CD14-positive monocyte (primary cell): ENCODE results near the gene SELENOH. TPM values are rescaled to one million over a fixed set of nuclear protein-coding genes. Genes with fewer than 3 reads are reported as not detected.

Source experiments
- DNase-seq, 3 donors: peaks; one replicate each; pipeline ENCODE4 v3.0.0-alpha.2; 2011 to 2022
- H2AFZ ChIP-seq: 2 replicates; pipeline ENCODE4 v1.6.0; 2012; ENCODE audit warnings: mild to moderate bottlenecking, low read depth, low read length, inconsistent platforms; ENCODE audit not compliant: insufficient read depth, poor library complexity, severe bottlenecking
- H3K27ac ChIP-seq, 2 donors: 1 replicate in 1 of 2; 2 replicates in 1 of 2; pipeline ENCODE4 v1.5.1; 2012 to 2013; ENCODE audit warnings: low read length in 2 of 2, control low read depth in 1 of 2, inconsistent platforms in 1 of 2, low read depth in 1 of 2, mild to moderate bottlenecking in 1 of 2
- H3K27me3 ChIP-seq, 2 donors: one replicate each; pipeline versions ENCODE4 v1.6.0 to v1.6.1; 2011 to 2013; ENCODE audit warnings: low read length in 2 of 2; ENCODE audit not compliant: control insufficient read depth in 2 of 2, insufficient read depth in 2 of 2
- H3K36me3 ChIP-seq, 2 donors: replicated peaks in 1 of 2; 1 replicate in 1 of 2; 2 replicates in 1 of 2; pipeline versions ENCODE4 v1.5.1 to v1.6.1; 2012 to 2013; ENCODE audit warnings: low read length in 2 of 2, control low read depth in 1 of 2, inconsistent platforms in 1 of 2, mild to moderate bottlenecking in 1 of 2; ENCODE audit not compliant: insufficient read depth in 2 of 2, control insufficient read depth in 1 of 2
- H3K4me1 ChIP-seq, 2 donors: 1 replicate in 1 of 2; 2 replicates in 1 of 2; pipeline versions ENCODE4 v1.5.1 to v1.6.1; 2012 to 2013; ENCODE audit warnings: low read length in 2 of 2, control low read depth in 1 of 2, inconsistent platforms in 1 of 2, mild to moderate bottlenecking in 1 of 2, moderate library complexity in 1 of 2; ENCODE audit not compliant: insufficient read depth in 2 of 2, control insufficient read depth in 1 of 2
- H3K4me2 ChIP-seq: replicated peaks from 2 replicates; pipeline ENCODE3; 2012; ENCODE audit warnings: low read length, moderate library complexity, mild to moderate bottlenecking; ENCODE audit not compliant: poor library complexity, severe bottlenecking; ENCODE audit errors: extremely low read depth
- H3K4me3 ChIP-seq, 3 experiments: fragments of 200-600 bp in 1 of 3; sonication (generic) in 1 of 3; replicated peaks in 1 of 3; 1 replicate in 2 of 3; 2 replicates in 1 of 3; pipeline ENCODE4 v1.5.1; 2011 to 2013; ENCODE audit warnings: low read length in 3 of 3, mild to moderate bottlenecking in 3 of 3, control low read depth in 2 of 3, low read depth in 2 of 3, inconsistent platforms in 1 of 3, moderate library complexity in 1 of 3
- H3K79me2 ChIP-seq: 2 replicates; pipeline ENCODE4 v1.6.0; 2012; ENCODE audit warnings: mild to moderate bottlenecking, control low read depth, inconsistent platforms, low read length, moderate library complexity; ENCODE audit not compliant: insufficient read depth
- H3K9ac ChIP-seq: 2 replicates; pipeline ENCODE4 v1.6.0; 2017; ENCODE audit warnings: low read length, mild to moderate bottlenecking; ENCODE audit not compliant: insufficient read depth, poor library complexity, severe bottlenecking
- H3K9me3 ChIP-seq, 2 donors: replicated peaks in 1 of 2; 1 replicate in 1 of 2; 2 replicates in 1 of 2; pipeline versions ENCODE4 v1.5.1 to v1.6.1; 2012 to 2013; ENCODE audit warnings: low read length in 2 of 2, control low read depth in 1 of 2; ENCODE audit not compliant: control insufficient read depth in 1 of 2, insufficient read depth in 1 of 2
- H4K20me1 ChIP-seq: 2 replicates; pipeline ENCODE4 v1.6.0; 2012; ENCODE audit warnings: mild to moderate bottlenecking, low read length, control low read depth, moderate library complexity; ENCODE audit not compliant: insufficient read depth
- H3K27ac Mint-ChIP-seq, 7 donors: one replicate each; pipeline ENCODE4 v1.8.0; 2020; ENCODE audit warnings: mild to moderate bottlenecking in 7 of 7, mixed read lengths in 7 of 7, moderate library complexity in 6 of 7, inconsistent platforms in 2 of 7
- H3K27me3 Mint-ChIP-seq, 3 donors: one replicate each; pipeline ENCODE4 v1.8.0; 2021 to 2022; ENCODE audit warnings: low read depth in 3 of 3, mild to moderate bottlenecking in 3 of 3, mixed read lengths in 3 of 3, moderate library complexity in 3 of 3, inconsistent platforms in 1 of 3
- H3K36me3 Mint-ChIP-seq, 2 donors: one replicate each; pipeline ENCODE4 v1.8.0; 2020; ENCODE audit warnings: mixed read lengths in 2 of 2, inconsistent platforms in 1 of 2, mild to moderate bottlenecking in 1 of 2
- H3K4me1 Mint-ChIP-seq: one replicate; pipeline ENCODE4 v1.8.0; 2020; ENCODE audit warnings: mild to moderate bottlenecking, mixed read lengths
- H3K4me3 Mint-ChIP-seq, 2 donors: one replicate each; pipeline ENCODE4 v1.8.0; 2020; ENCODE audit warnings: mild to moderate bottlenecking in 2 of 2, mixed read lengths in 2 of 2, moderate library complexity in 1 of 2
- H3K9me3 Mint-ChIP-seq, 7 donors: one replicate each; pipeline ENCODE4 v1.8.0; 2020 to 2022; ENCODE audit warnings: mixed read lengths in 7 of 7, mild to moderate bottlenecking in 6 of 7, moderate library complexity in 6 of 7, inconsistent platforms in 2 of 7
- CTCF ChIP-seq: fragments of 200-600 bp; IDR thresholded peaks from one replicate; pipeline ENCODE4 v1.8.0; 2022; ENCODE audit warnings: antibody characterized with exemption, mild to moderate bottlenecking
- WGBS: methylation state at CpG from one replicate; pipeline ENCODE4 v1.1.5; 2013; ENCODE audit warnings: missing lambda C conversion rate; ENCODE audit not compliant: insufficient coverage; 5-methylcytosine and 5-hydroxymethylcytosine counted together
- intact Hi-C, 2 donors: fragments of 100-400 bp; cut with micrococcal nuclease; formaldehyde crosslinking; loops; one replicate each; pipeline versions ENCODE4 v1.15.0 to v1.15.1; 2023
- polyA plus RNA-seq, 3 donors: library from polyadenylated mRNA; depleted of rRNA in 1 of 3; unstranded in 2 of 3; stranded (reverse) in 1 of 3; fragments of 300-500 nt in 2 of 3; fragments of >200 nt in 1 of 3; fragmentation: Illumina TruSeq in 2 of 3; gene quantifications; 1 replicate in 2 of 3; 2 replicates in 1 of 3; pipeline ENCODE4 v1.2.3, GENCODE V29; 2012 to 2021

Gene SELENOH
- polyA plus RNA-seq, 3 donors, result 99.5 to 260 (median 206) TPM

GRCh38 chr11:57771365-57771764, 30.1 kb downstream of the SELENOH start:
- no peak overlapping the region for H3K9ac ChIP-seq
- Mint-ChIP-seq H3K27ac (no peak overlapping the region), H3K9me3 (peaks cover 0 to 2% (median 0%) of the 10 kb centered on the region in 7 donors), H3K36me3 (peaks cover 6 to 23% of the 10 kb centered on the region in 2 donors), H3K27me3 (no peaks in the 10 kb centered on the region), H3K4me1 (peaks cover 47% of the 10 kb centered on the region), H3K4me3 (no peak overlapping the region)
- no peaks in the 10 kb centered on the region for H3K36me3 ChIP-seq
- H3K4me2 ChIP-seq, result no peak overlapping the region
- intact Hi-C loops, result no loop called here
- peaks cover 90% of the 10 kb centered on the region for H3K79me2 ChIP-seq
- H3K9me3 ChIP-seq, result no peaks in the 10 kb centered on the region
- peaks cover 70% of the 10 kb centered on the region for H4K20me1 ChIP-seq
- no peak overlapping the region for H2AFZ ChIP-seq
- TF ChIP-seq CTCF, result no peak
- H3K27me3 ChIP-seq, result no peaks in the 10 kb centered on the region
- peak overlapping the region in 1 of 2 donors; percentile 70 for H3K27ac ChIP-seq
- DNase-seq, result no peak
- peaks cover 25 to 27% of the 10 kb centered on the region in 2 donors for H3K4me1 ChIP-seq
- no peak overlapping the region for H3K4me3 ChIP-seq
- WGBS, result 93% methylated on average over 1 of the region's 3 CpGs

- no CpG with 5 or more reads among the region's 4 CpGs for WGBS
- H4K20me1 ChIP-seq, result peaks cover 72% of the 10 kb centered on the region
- no peaks in the 10 kb centered on the region for H3K27me3 Mint-ChIP-seq
- DNase-seq, result no peak
- no peak overlapping the region for H3K27ac ChIP-seq
- peaks cover 90% of the 10 kb centered on the region for H3K79me2 ChIP-seq
- peaks cover 56% of the 10 kb centered on the region for H3K4me1 Mint-ChIP-seq
- H3K9me3 Mint-ChIP-seq, result peaks cover 0 to 2% (median 0%) of the 10 kb centered on the region in 7 donors
- H3K4me1 ChIP-seq, result peaks cover 28 to 32% of the 10 kb centered on the region in 2 donors
- H3K36me3 Mint-ChIP-seq, result peaks cover 5 to 20% of the 10 kb centered on the region in 2 donors
- no peak overlapping the region for H3K4me2 ChIP-seq
- H2AFZ ChIP-seq, result no peak overlapping the region
- H3K4me3 Mint-ChIP-seq, result no peak overlapping the region
- H3K4me3 ChIP-seq, result no peak overlapping the region
- no peak overlapping the region for H3K27ac Mint-ChIP-seq
- H3K27me3 ChIP-seq, result no peaks in the 10 kb centered on the region
- no peaks in the 10 kb centered on the region for H3K9me3 ChIP-seq
- intact Hi-C loops, result no loop called here
- TF ChIP-seq CTCF, result no peak
- no peaks in the 10 kb centered on the region for H3K36me3 ChIP-seq
- H3K9ac ChIP-seq, result no peak overlapping the region
These were observed 31.3 kb downstream of the SELENOH start for GRCh38 chr11:57772562-57772961.
